ENCODE results near the gene GRM8. TPM values are rescaled to one million over a fixed set of nuclear protein-coding genes. Genes with fewer than 3 reads are reported as not detected.

Gene GRM8
- total and polyA plus RNA-seq, 2 experiments from 2014 or later = not detected

GRCh38 chr7:126801733-126802132, 451.0 kb downstream of the GRM8 start:
- Histone ChIP-seq H2AFZ (no peak overlapping the region), H3K4me3 (no peak overlapping the region), H3K27ac (no peak overlapping the region), H3K79me2 (ENCODE audit: insufficient read depth) (no peaks in the 10 kb centered on the region), H3F3A (ENCODE audit: insufficient read depth) (no peaks in the 10 kb centered on the region), H3K4me1 (ENCODE audit: insufficient read depth) (no peaks in the 10 kb centered on the region), H3K9me2 (ENCODE audit: insufficient read depth) (no peaks in the 10 kb centered on the region), H4K20me1 (ENCODE audit: insufficient read depth) (no peaks in the 10 kb centered on the region), H3K9me3 (ENCODE audit: low read depth) (no peaks in the 10 kb centered on the region), H3K27me3 (replicated peaks; ENCODE audit: insufficient read depth) (no peaks in the 10 kb centered on the region), H3K36me3 (ENCODE audit: low read depth) (no peaks in the 10 kb centered on the region), H3K9ac (no peak overlapping the region), H3K4me2 (ENCODE audit: unreplicated experiment) (no peak overlapping the region)
- in situ Hi-C loops (cut with MboI) = no loop called here
- no peak for DNase-seq
- WGBS, 2 experiments (ENCODE audit: low coverage in 1 of 2, low lambda C conversion rate in 2 of 2, missing lambda C conversion rate in 2 of 2) = 23 to 27% methylated on average over 3 of the region's 3 CpGs
- TF ChIP-seq EZH2phosphoT487 (IDR thresholded peaks at IDR 0.05; ENCODE audit: insufficient read depth, low read depth) (no peak), EZH2 (IDR thresholded peaks at IDR 0.05; ENCODE audit: insufficient read depth, poor library complexity, severe bottlenecking) (no peak)

- Histone ChIP-seq H3K27ac (no peak overlapping the region), H3K79me2 (ENCODE audit: insufficient read depth) (no peaks in the 10 kb centered on the region), H3K4me2 (ENCODE audit: unreplicated experiment) (no peak overlapping the region), H3F3A (ENCODE audit: insufficient read depth) (no peaks in the 10 kb centered on the region), H3K36me3 (ENCODE audit: low read depth) (no peaks in the 10 kb centered on the region), H2AFZ (no peak overlapping the region), H3K9ac (no peak overlapping the region), H3K4me1 (ENCODE audit: insufficient read depth) (no peaks in the 10 kb centered on the region), H3K9me2 (ENCODE audit: insufficient read depth) (no peaks in the 10 kb centered on the region), H3K27me3 (replicated peaks; ENCODE audit: insufficient read depth) (no peaks in the 10 kb centered on the region), H4K20me1 (ENCODE audit: insufficient read depth) (no peaks in the 10 kb centered on the region), H3K9me3 (ENCODE audit: low read depth) (no peaks in the 10 kb centered on the region), H3K4me3 (no peak overlapping the region)
- DNase-seq = no peak
- TF ChIP-seq EZH2phosphoT487 (IDR thresholded peaks at IDR 0.05; ENCODE audit: insufficient read depth, low read depth) = no peak
- TF ChIP-seq EZH2 (IDR thresholded peaks at IDR 0.05; ENCODE audit: insufficient read depth, poor library complexity, severe bottlenecking) = no peak
- in situ Hi-C loops (cut with MboI) = no loop called here
- WGBS, 2 experiments (ENCODE audit: low coverage in 1 of 2, low lambda C conversion rate in 2 of 2, missing lambda C conversion rate in 2 of 2) = 37 to 44% methylated on average over 1 of the region's 1 CpG
Measured at GRCh38 chr7:126799541-126799940, 453.2 kb downstream of the GRM8 start.

- TF ChIP-seq EZH2phosphoT487 (IDR thresholded peaks at IDR 0.05; ENCODE audit: insufficient read depth, low read depth) (no peak), EZH2 (IDR thresholded peaks at IDR 0.05; ENCODE audit: insufficient read depth, poor library complexity, severe bottlenecking) (no peak)
- Histone ChIP-seq H4K20me1 (ENCODE audit: insufficient read depth) (no peaks in the 10 kb centered on the region), H3K4me3 (no peak overlapping the region), H3K9me3 (ENCODE audit: low read depth) (no peaks in the 10 kb centered on the region), H3K27me3 (replicated peaks; ENCODE audit: insufficient read depth) (no peaks in the 10 kb centered on the region), H3K4me2 (ENCODE audit: unreplicated experiment) (no peak overlapping the region), H3K9ac (no peak overlapping the region), H3K27ac (no peak overlapping the region), H3K4me1 (ENCODE audit: insufficient read depth) (no peaks in the 10 kb centered on the region), H3K9me2 (ENCODE audit: insufficient read depth) (no peaks in the 10 kb centered on the region), H3K79me2 (ENCODE audit: insufficient read depth) (no peaks in the 10 kb centered on the region), H3F3A (ENCODE audit: insufficient read depth) (no peaks in the 10 kb centered on the region), H2AFZ (no peak overlapping the region), H3K36me3 (ENCODE audit: low read depth) (no peaks in the 10 kb centered on the region)
- WGBS, 2 experiments (ENCODE audit: low coverage in 1 of 2, low lambda C conversion rate in 2 of 2, missing lambda C conversion rate in 2 of 2) = 7 to 9% methylated on average over 3 of the region's 3 CpGs
- in situ Hi-C loops (cut with MboI) = no loop called here
- no peak for DNase-seq
Measured at GRCh38 chr7:126792521-126792920, 460.2 kb downstream of the GRM8 start.

GRCh38 chr7:126791306-126791705, 461.4 kb downstream of the GRM8 start:
- Histone ChIP-seq H3K9me2 (ENCODE audit: insufficient read depth) (no peaks in the 10 kb centered on the region), H3F3A (ENCODE audit: insufficient read depth) (no peaks in the 10 kb centered on the region), H3K9ac (no peak overlapping the region), H3K27ac (no peak overlapping the region), H3K4me2 (ENCODE audit: unreplicated experiment) (no peak overlapping the region), H3K36me3 (ENCODE audit: low read depth) (no peaks in the 10 kb centered on the region), H3K79me2 (ENCODE audit: insufficient read depth) (no peaks in the 10 kb centered on the region), H3K4me1 (ENCODE audit: insufficient read depth) (no peaks in the 10 kb centered on the region), H3K4me3 (no peak overlapping the region), H2AFZ (no peak overlapping the region), H4K20me1 (ENCODE audit: insufficient read depth) (no peaks in the 10 kb centered on the region), H3K27me3 (replicated peaks; ENCODE audit: insufficient read depth) (no peaks in the 10 kb centered on the region), H3K9me3 (ENCODE audit: low read depth) (no peaks in the 10 kb centered on the region)
- TF ChIP-seq EZH2 (IDR thresholded peaks at IDR 0.05; ENCODE audit: insufficient read depth, poor library complexity, severe bottlenecking) (no peak), EZH2phosphoT487 (IDR thresholded peaks at IDR 0.05; ENCODE audit: insufficient read depth, low read depth) (no peak)
- peak; percentile 7 for DNase-seq
- in situ Hi-C loops (cut with MboI) = no loop called here

- Histone ChIP-seq H3K9me3 (ENCODE audit: low read depth) (no peaks in the 10 kb centered on the region), H3K36me3 (ENCODE audit: low read depth) (no peaks in the 10 kb centered on the region), H3K9me2 (ENCODE audit: insufficient read depth) (no peaks in the 10 kb centered on the region), H3K9ac (no peak overlapping the region), H2AFZ (no peak overlapping the region), H3K4me3 (no peak overlapping the region), H3F3A (ENCODE audit: insufficient read depth) (no peaks in the 10 kb centered on the region), H3K27ac (no peak overlapping the region), H3K79me2 (ENCODE audit: insufficient read depth) (no peaks in the 10 kb centered on the region), H4K20me1 (ENCODE audit: insufficient read depth) (no peaks in the 10 kb centered on the region), H3K27me3 (replicated peaks; ENCODE audit: insufficient read depth) (no peaks in the 10 kb centered on the region), H3K4me1 (ENCODE audit: insufficient read depth) (no peaks in the 10 kb centered on the region), H3K4me2 (ENCODE audit: unreplicated experiment) (no peak overlapping the region)
- TF ChIP-seq EZH2 (IDR thresholded peaks at IDR 0.05; ENCODE audit: insufficient read depth, poor library complexity, severe bottlenecking) (no peak), EZH2phosphoT487 (IDR thresholded peaks at IDR 0.05; ENCODE audit: insufficient read depth, low read depth) (no peak)
- in situ Hi-C loops (cut with MboI) = no loop called here
- 45 to 49% methylated on average over 4 of the region's 4 CpGs for WGBS, 2 experiments (ENCODE audit: low coverage in 1 of 2, low lambda C conversion rate in 2 of 2, missing lambda C conversion rate in 2 of 2)
- no peak for DNase-seq
Measured at GRCh38 chr7:126790763-126791162, 462.0 kb downstream of the GRM8 start.

Data from GM23248 (cell line).